Gastroesophageal sphincter (tissue), 4 donors: ENCODE results near the gene PCDHGA9. TPM values are rescaled to one million over a fixed set of nuclear protein-coding genes. Genes with fewer than 3 reads are reported as not detected.
"Not testable (repeated sequence)": the region's sequence is repeated elsewhere in the genome, so short reads cannot be mapped to it uniquely, and the experiment has no call there.

Source experiments
- ATAC-seq: fragments of 150-250 bp; one replicate; pipeline ENCODE4 v1.9.1; 2016; ENCODE audit warnings: mild to moderate bottlenecking, moderate library complexity
- H3K27ac ChIP-seq, 4 donors: fragments of 200-600 bp; sonication (generic) in 3 of 4; 1 replicate in 3 of 4; 2 replicates in 1 of 4; pipeline ENCODE4 v1.5.1; 2016 to 2019
- H3K27me3 ChIP-seq: fragments of 200-600 bp; sonication (generic); one replicate; pipeline ENCODE4 v1.5.1; 2019
- H3K36me3 ChIP-seq, 2 donors: fragments of 200-600 bp; sonication (generic); one replicate each; pipeline ENCODE4 v1.5.1; 2019; ENCODE audit warnings: control low read depth in 1 of 2
- H3K4me1 ChIP-seq, 3 donors: fragments of 200-600 bp; sonication (generic); 1 replicate in 2 of 3; 2 replicates in 1 of 3; pipeline ENCODE4 v1.5.1; 2016 to 2019; ENCODE audit warnings: control low read depth in 2 of 3
- H3K4me3 ChIP-seq, 2 donors: fragments of 200-600 bp; sonication (generic); one replicate each; pipeline ENCODE4 v1.5.1; 2019; ENCODE audit warnings: mild to moderate bottlenecking in 1 of 2, moderate library complexity in 1 of 2
- H3K9me3 ChIP-seq, 3 donors: fragments of 200-600 bp; sonication (generic); one replicate each; pipeline ENCODE4 v1.5.1; 2017 to 2019; ENCODE audit warnings: control low read depth in 2 of 3
- CTCF ChIP-seq, 4 experiments: fragments of 200-600 bp in 2 of 4; fragments of 450-650 bp in 2 of 4; sonication (generic) in 1 of 4; IDR thresholded peaks; one replicate each; pipeline ENCODE4 v1.5.1; 2017 to 2019; ENCODE audit warnings: antibody characterized with exemption in 4 of 4, mild to moderate bottlenecking in 2 of 4, moderate library complexity in 2 of 4
- EP300 ChIP-seq: sonication (generic); formaldehyde crosslinking; IDR thresholded peaks from one replicate; pipeline ENCODE4 v1.6.1; 2017; ENCODE audit warnings: antibody characterized with exemption, mild to moderate bottlenecking
- POLR2A ChIP-seq, 2 donors: fragments of 450-650 bp; IDR thresholded peaks; one replicate each; pipeline ENCODE4 v1.6.1; 2017; ENCODE audit warnings: antibody characterized with exemption in 2 of 2, mild to moderate bottlenecking in 2 of 2, moderate library complexity in 1 of 2
- POLR2AphosphoS5 ChIP-seq: sonication (generic); formaldehyde crosslinking; IDR thresholded peaks from one replicate; pipeline ENCODE4 v1.6.1; 2017; ENCODE audit warnings: antibody characterized with exemption
- WGBS, 2 donors: methylation state at CpG; one replicate each; pipeline ENCODE4 v1.1.5; 2018; ENCODE audit warnings: low coverage in 1 of 2; 5-methylcytosine and 5-hydroxymethylcytosine counted together
- total RNA-seq, 4 donors: library from RNA; depleted of rRNA; stranded (reverse); fragments of >200 nt; gene quantifications; one replicate each; pipeline ENCODE4 v1.1.0, GENCODE V29; 2016

PCDHGA9 gene
- total RNA-seq, 4 donors from 2014 or later: 3.3 to 8.6 (median 5.9) TPM

GRCh38 chr5:141427783-141428426 lies 25.3 kb downstream of the PCDHGA9 start:
- Histone ChIP-seq H3K4me3 (no peak overlapping the region), H3K9me3 (peaks cover 0 to 99% (median 25%) of the 10 kb centered on the region in 3 donors), H3K27ac (no peak overlapping the region), H3K36me3 (peaks cover 0 to 32% of the 10 kb centered on the region in 2 donors), H3K4me1 (peaks cover 0 to 14% (median 0%) of the 10 kb centered on the region in 3 donors), H3K27me3 (no peaks in the 10 kb centered on the region)
- WGBS, 2 donors: 38 to 40% methylated on average over 1 to 5 of the region's 53 CpGs
- no peak for ATAC-seq
- TF ChIP-seq POLR2AphosphoS5 (no peak), POLR2A (IDR thresholded peaks at IDR 0.05) (no peak), CTCF (IDR thresholded peaks at IDR 0.05) (no peak), EP300 (no peak)

- 5% methylated on average over 4 to 15 of the region's 33 CpGs for WGBS, 2 donors
- peak; percentile 62 for ATAC-seq
- TF ChIP-seq EP300: no peak
- peak in 3 of 4 experiments; percentile 17 to 44 (median 41) for TF ChIP-seq CTCF (IDR thresholded peaks at IDR 0.05)
- TF ChIP-seq POLR2AphosphoS5: no peak
- TF ChIP-seq POLR2A (IDR thresholded peaks at IDR 0.05): no peak
- peak within 1 kb of the TSS in 2 of 4 donors; percentile 44 to 45 for H3K27ac ChIP-seq
- peaks cover 0 to 14% (median 0%) of the 10 kb centered on the region in 3 donors for H3K4me1 ChIP-seq
- H3K4me3 ChIP-seq: peak within 1 kb of the TSS; percentile 19 to 46
- H3K9me3 ChIP-seq: peaks cover 0 to 100% (median 23%) of the 10 kb centered on the region in 3 donors
- H3K36me3 ChIP-seq: peaks cover 0 to 24% of the 10 kb centered on the region in 2 donors
- H3K27me3 ChIP-seq: no peaks in the 10 kb centered on the region
Observed at GRCh38 chr5:141430332-141431113, 27.9 kb downstream of the PCDHGA9 start, which contains the start of gene PCDHGA12. PCDHGA12 (plus strand) TSS chr5:141430507; CDS start chr5:141430760, 253 bp downstream.

GRCh38 chr5:141431286-141431685 lies 28.7 kb downstream of the PCDHGA9 start:
- no peak for ATAC-seq
- WGBS, 2 donors: 3% methylated on average over 5 of the region's 37 CpGs; no CpG with 5 or more reads in 1 of the 2 donors
- peak overlapping the region in 2 of 4 donors; percentile 44 to 45 for H3K27ac ChIP-seq
- H3K9me3 ChIP-seq: peaks cover 0 to 100% (median 25%) of the 10 kb centered on the region in 3 donors
- H3K4me3 ChIP-seq: peak overlapping the region in 1 of 2 donors; percentile 46
- TF ChIP-seq POLR2A (IDR thresholded peaks at IDR 0.05) (no peak), CTCF (IDR thresholded peaks at IDR 0.05) (no peak), EP300 (no peak), POLR2AphosphoS5 (no peak)
- H3K4me1 ChIP-seq: peaks cover 0 to 14% (median 0%) of the 10 kb centered on the region in 3 donors
- H3K36me3 ChIP-seq: peaks cover 0 to 19% of the 10 kb centered on the region in 2 donors
- H3K27me3 ChIP-seq: no peaks in the 10 kb centered on the region

- not testable (repeated sequence) for H3K36me3 ChIP-seq, H3K27me3 ChIP-seq, H3K27ac ChIP-seq, ATAC-seq, H3K4me3 ChIP-seq
- peaks cover 0 to 14% (median 0%) of the 10 kb centered on the region in 3 donors for H3K4me1 ChIP-seq
- no CpG with 5 or more reads among the region's 38 CpGs for WGBS, 2 donors
- H3K9me3 ChIP-seq: peaks cover 0 to 100% (median 17%) of the 10 kb centered on the region in 3 donors
Observed at GRCh38 chr5:141432308-141432707, 29.7 kb downstream of the PCDHGA9 start.

GRCh38 chr5:141432726-141433125 lies 30.1 kb downstream of the PCDHGA9 start:
- not testable (repeated sequence) for H3K4me3 ChIP-seq, ATAC-seq, H3K27me3 ChIP-seq, H3K27ac ChIP-seq, H3K36me3 ChIP-seq
- H3K4me1 ChIP-seq: peaks cover 0 to 14% (median 0%) of the 10 kb centered on the region in 3 donors
- H3K9me3 ChIP-seq: peaks cover 0 to 100% (median 16%) of the 10 kb centered on the region in 3 donors
- 13% methylated on average over 8 of the region's 29 CpGs; no CpG with 5 or more reads in 1 of the 2 donors for WGBS, 2 donors
